ENCODE data around the gene PDX1. TPM values are rescaled to one million over a fixed set of nuclear protein-coding genes. Genes with fewer than 3 reads are reported as not detected.

PDX1 gene
- polyA plus RNA-seq, 1 of the 3 experiments (the other 2 are of a cell fraction) = not detected

DNA sequence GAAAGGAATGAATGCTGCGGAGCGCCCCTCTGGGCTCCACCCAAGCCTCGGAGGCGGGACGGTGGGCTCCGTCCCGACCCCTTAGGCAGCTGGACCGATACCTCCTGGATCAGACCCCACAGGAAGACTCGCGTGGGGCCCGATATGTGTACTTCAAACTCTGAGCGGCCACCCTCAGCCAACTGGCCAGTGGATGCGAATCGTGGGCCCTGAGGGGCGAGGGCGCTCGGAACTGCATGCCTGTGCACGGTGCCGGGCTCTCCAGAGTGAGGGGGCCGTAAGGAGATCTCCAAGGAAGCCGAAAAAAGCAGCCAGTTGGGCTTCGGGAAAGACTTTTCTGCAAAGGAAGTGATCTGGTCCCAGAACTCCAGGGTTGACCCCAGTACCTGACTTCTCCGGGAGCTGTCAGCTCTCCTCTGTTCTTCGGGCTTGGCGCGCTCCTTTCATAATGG, 8.6 kb downstream of the PDX1 start:
- H3F3A ChIP-seq (replicated peaks; ENCODE audit: insufficient read depth) = no peaks in the 10 kb centered on the region
- peaks cover 77% of the 10 kb centered on the region for H3K27me3 ChIP-seq (ENCODE audit: insufficient read depth)
- H3K9me2 ChIP-seq = no peaks in the 10 kb centered on the region
- H3K4me2 ChIP-seq = no peak overlapping the region
- CTCF ChIA-PET = interaction anchor here (1.5 kb wide), 1 partner anchor 59 kb away, joined by 5 read pairs; no protein-coding TSS in a partner anchor
- no peak overlapping the region for H3K27ac ChIP-seq (ENCODE audit: low read depth in 2 of 2, low read length in 1 of 2)
- no peak overlapping the region for H2AFZ ChIP-seq (ENCODE audit: low read depth)
- no peak for DNase-seq
- H3K9ac ChIP-seq = no peak overlapping the region
- H4K20me1 ChIP-seq (ENCODE audit: insufficient read depth) = no peaks in the 10 kb centered on the region
- no peaks in the 10 kb centered on the region for H3K9me3 ChIP-seq
- TF ChIP-seq, protein P1, sequence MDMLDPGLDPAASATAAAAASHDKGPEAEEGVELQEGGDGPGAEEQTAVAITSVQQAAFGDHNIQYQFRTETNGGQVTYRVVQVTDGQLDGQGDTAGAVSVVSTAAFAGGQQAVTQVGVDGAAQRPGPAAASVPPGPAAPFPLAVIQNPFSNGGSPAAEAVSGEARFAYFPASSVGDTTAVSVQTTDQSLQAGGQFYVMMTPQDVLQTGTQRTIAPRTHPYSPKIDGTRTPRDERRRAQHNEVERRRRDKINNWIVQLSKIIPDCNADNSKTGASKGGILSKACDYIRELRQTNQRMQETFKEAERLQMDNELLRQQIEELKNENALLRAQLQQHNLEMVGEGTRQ (IDR thresholded peaks at IDR 0.05; ENCODE audit: borderline replicate concordance, low read depth, low read length) = no peak
- no peak for TF ChIP-seq NRF1 (IDR thresholded peaks at IDR 0.05; ENCODE audit: low read depth, low read length)
- no peak for TF ChIP-seq RFX5 (IDR thresholded peaks at IDR 0.05; ENCODE audit: low read length)
- TF ChIP-seq YY1 (IDR thresholded peaks at IDR 0.05; ENCODE audit: low read depth) = no peak
- TF ChIP-seq EZH2phosphoT487 (IDR thresholded peaks at IDR 0.05; ENCODE audit: borderline replicate concordance, low read depth) = no peak
- no peak for TF ChIP-seq TEAD4 (IDR thresholded peaks at IDR 0.05; ENCODE audit: borderline replicate concordance, insufficient read depth)
- TF ChIP-seq RCOR1 (IDR thresholded peaks at IDR 0.05; ENCODE audit: low read length) = no peak
- TF ChIP-seq, protein P2, sequence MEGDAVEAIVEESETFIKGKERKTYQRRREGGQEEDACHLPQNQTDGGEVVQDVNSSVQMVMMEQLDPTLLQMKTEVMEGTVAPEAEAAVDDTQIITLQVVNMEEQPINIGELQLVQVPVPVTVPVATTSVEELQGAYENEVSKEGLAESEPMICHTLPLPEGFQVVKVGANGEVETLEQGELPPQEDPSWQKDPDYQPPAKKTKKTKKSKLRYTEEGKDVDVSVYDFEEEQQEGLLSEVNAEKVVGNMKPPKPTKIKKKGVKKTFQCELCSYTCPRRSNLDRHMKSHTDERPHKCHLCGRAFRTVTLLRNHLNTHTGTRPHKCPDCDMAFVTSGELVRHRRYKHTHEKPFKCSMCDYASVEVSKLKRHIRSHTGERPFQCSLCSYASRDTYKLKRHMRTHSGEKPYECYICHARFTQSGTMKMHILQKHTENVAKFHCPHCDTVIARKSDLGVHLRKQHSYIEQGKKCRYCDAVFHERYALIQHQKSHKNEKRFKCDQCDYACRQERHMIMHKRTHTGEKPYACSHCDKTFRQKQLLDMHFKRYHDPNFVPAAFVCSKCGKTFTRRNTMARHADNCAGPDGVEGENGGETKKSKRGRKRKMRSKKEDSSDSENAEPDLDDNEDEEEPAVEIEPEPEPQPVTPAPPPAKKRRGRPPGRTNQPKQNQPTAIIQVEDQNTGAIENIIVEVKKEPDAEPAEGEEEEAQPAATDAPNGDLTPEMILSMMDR (IDR thresholded peaks at IDR 0.05) = no peak
- TF ChIP-seq MXI1 (IDR thresholded peaks at IDR 0.05; ENCODE audit: low read depth, low read length) = no peak
- no peak for TF ChIP-seq GABPA (IDR thresholded peaks at IDR 0.05; ENCODE audit: low read depth)
- TF ChIP-seq, protein P3, sequence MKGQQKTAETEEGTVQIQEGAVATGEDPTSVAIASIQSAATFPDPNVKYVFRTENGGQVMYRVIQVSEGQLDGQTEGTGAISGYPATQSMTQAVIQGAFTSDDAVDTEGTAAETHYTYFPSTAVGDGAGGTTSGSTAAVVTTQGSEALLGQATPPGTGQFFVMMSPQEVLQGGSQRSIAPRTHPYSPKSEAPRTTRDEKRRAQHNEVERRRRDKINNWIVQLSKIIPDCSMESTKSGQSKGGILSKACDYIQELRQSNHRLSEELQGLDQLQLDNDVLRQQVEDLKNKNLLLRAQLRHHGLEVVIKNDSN (IDR thresholded peaks at IDR 0.05; ENCODE audit: borderline replicate concordance, low read depth) = no peak
- H3K79me2 ChIP-seq (ENCODE audit: insufficient read depth) = no peaks in the 10 kb centered on the region
- no peaks in the 10 kb centered on the region for H3K4me1 ChIP-seq (ENCODE audit: control insufficient read depth in 1 of 2, insufficient read depth in 2 of 2, low read depth in 1 of 2, low read length in 1 of 2)
- 31% methylated on average over 7 of the region's 26 CpGs for WGBS (ENCODE audit: low lambda C conversion rate)
- POLR2A ChIA-PET = no interaction called here
- no peaks in the 10 kb centered on the region for H3K36me3 ChIP-seq (replicated peaks in 1 of 2; ENCODE audit: control insufficient read depth in 1 of 2, insufficient read depth in 2 of 2, low read length in 1 of 2)
- H3K4me3 ChIP-seq (ENCODE audit: low read depth in 2 of 2, low read length in 1 of 2) = no peak overlapping the region

DNA sequence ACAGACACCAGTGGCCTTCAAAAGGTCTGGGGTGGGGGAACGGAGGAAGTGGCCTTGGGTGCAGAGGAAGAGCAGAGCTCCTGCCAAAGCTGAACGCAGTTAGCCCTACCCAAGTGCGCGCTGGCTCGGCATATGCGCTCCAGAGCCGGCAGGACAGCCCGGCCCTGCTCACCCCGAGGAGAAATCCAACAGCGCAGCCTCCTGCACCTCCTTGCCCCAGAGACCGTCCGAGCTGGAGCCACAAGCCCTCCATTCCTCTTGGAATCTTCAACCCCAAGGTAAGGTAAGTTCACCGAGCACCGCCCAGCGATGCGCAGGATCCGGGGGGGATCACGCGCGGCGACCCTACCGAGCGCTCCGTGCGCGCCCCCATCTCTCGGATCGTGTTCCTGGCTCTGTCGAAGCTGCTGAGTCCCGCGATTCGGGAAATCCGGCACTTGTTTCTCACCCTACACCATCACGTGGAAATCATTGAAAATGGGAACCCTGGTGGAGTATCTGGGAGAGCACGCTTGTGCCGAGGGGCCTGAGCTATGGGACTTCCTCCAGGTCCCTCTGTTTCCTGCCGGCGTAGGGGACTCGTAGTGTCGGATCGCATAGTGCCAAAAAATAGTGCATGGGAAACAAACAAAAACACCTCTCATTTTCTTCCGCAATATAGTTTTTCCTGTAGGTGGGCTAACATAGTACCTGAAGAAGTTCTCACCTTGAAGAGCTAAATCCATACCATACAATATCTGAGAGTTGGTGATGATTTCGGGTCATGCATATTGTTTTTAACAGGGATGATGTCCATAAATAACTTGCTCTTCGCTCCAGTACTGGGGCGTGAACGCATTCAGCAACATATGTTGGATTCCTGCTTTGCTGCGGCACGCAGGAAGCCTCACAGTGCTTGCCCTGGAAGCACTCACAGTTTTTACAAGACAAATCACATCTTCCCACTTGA, 9.3 kb downstream of the PDX1 start:
- Histone ChIP-seq H3K9ac (no peak overlapping the region), H3K79me2 (ENCODE audit: insufficient read depth) (no peaks in the 10 kb centered on the region), H3K4me2 (no peak overlapping the region), H4K20me1 (ENCODE audit: insufficient read depth) (no peaks in the 10 kb centered on the region), H3F3A (replicated peaks; ENCODE audit: insufficient read depth) (no peaks in the 10 kb centered on the region), H3K4me3 (ENCODE audit: low read depth in 2 of 2, low read length in 1 of 2) (no peak overlapping the region), H3K9me2 (no peaks in the 10 kb centered on the region), H3K4me1 (ENCODE audit: control insufficient read depth in 1 of 2, insufficient read depth in 2 of 2, low read depth in 1 of 2, low read length in 1 of 2) (no peaks in the 10 kb centered on the region), H3K27ac (ENCODE audit: low read depth in 2 of 2, low read length in 1 of 2) (no peak overlapping the region), H3K27me3 (ENCODE audit: insufficient read depth) (peaks cover 70% of the 10 kb centered on the region), H2AFZ (ENCODE audit: low read depth) (no peak overlapping the region), H3K36me3 (replicated peaks in 1 of 2; ENCODE audit: control insufficient read depth in 1 of 2, insufficient read depth in 2 of 2, low read length in 1 of 2) (no peaks in the 10 kb centered on the region), H3K9me3 (no peaks in the 10 kb centered on the region)
- CTCF ChIA-PET = interaction anchor here (1.5 kb wide), 1 partner anchor 60 kb away, joined by 5 read pairs; no protein-coding TSS in a partner anchor
- POLR2A ChIA-PET = no interaction called here
- WGBS (ENCODE audit: low lambda C conversion rate) = 9% methylated on average over 26 of the region's 48 CpGs
- TF ChIP-seq, protein P4, sequence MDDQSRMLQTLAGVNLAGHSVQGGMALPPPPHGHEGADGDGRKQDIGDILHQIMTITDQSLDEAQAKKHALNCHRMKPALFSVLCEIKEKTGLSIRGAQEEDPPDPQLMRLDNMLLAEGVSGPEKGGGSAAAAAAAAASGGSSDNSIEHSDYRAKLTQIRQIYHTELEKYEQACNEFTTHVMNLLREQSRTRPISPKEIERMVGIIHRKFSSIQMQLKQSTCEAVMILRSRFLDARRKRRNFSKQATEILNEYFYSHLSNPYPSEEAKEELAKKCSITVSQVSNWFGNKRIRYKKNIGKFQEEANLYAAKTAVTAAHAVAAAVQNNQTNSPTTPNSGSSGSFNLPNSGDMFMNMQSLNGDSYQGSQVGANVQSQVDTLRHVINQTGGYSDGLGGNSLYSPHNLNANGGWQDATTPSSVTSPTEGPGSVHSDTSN (IDR thresholded peaks at IDR 0.05) = no peak
- TF ChIP-seq TEAD4 (IDR thresholded peaks at IDR 0.05; ENCODE audit: borderline replicate concordance, insufficient read depth) (no peak), EZH2phosphoT487 (IDR thresholded peaks at IDR 0.05; ENCODE audit: borderline replicate concordance, low read depth) (no peak), FOXJ3 (CRISPR knock-in tag; IDR thresholded peaks at IDR 0.05) (no peak), SMC3 (IDR thresholded peaks at IDR 0.05; ENCODE audit: low read depth, low read length) (no peak), FOXM1 (IDR thresholded peaks at IDR 0.05; ENCODE audit: low read depth) (no peak), GATA2 (CRISPR knock-in tag; IDR thresholded peaks at IDR 0.05) (no peak), TCF12 (IDR thresholded peaks at IDR 0.05) (no peak), NFIC (IDR thresholded peaks at IDR 0.05; ENCODE audit: borderline replicate concordance) (no peak)
- DNase-seq = no peak
